GM19023 (cell line): ENCODE measurements around the gene DCDC1.

Experiments
- ATAC-seq: cut with Tn5 transposase; IDR thresholded peaks from one replicate; pipeline ENCODE4 v1.9.1; 2021; ENCODE audit warnings: mild to moderate bottlenecking, moderate library complexity; ENCODE audit not compliant: unreplicated experiment

The DCDC1 gene

GRCh38 chr11:30917859-30918478 is 451.6 kb downstream of the DCDC1 start:
- peak; percentile 52 for ATAC-seq

- ATAC-seq: no peak
Measured at GRCh38 chr11:30917266-30917665, 452.3 kb downstream of the DCDC1 start.

GRCh38 chr11:30916764-30917163 is 452.8 kb downstream of the DCDC1 start:
- no peak for ATAC-seq

- ATAC-seq: no peak
Measured at GRCh38 chr11:30914143-30914762, 455.3 kb downstream of the DCDC1 start.

GRCh38 chr11:30911247-30911646 is 458.3 kb downstream of the DCDC1 start:
- ATAC-seq: no peak

GRCh38 chr11:30908857-30909256 is 460.7 kb downstream of the DCDC1 start:
- ATAC-seq: no peak

- no peak for ATAC-seq
Measured at GRCh38 chr11:30908272-30908671, 461.3 kb downstream of the DCDC1 start.

- no peak for ATAC-seq
Measured at GRCh38 chr11:30902929-30903328, 466.6 kb downstream of the DCDC1 start.

GRCh38 chr11:30895046-30895445 is 474.5 kb downstream of the DCDC1 start:
- ATAC-seq: no peak

- no peak for ATAC-seq
Measured at GRCh38 chr11:30893318-30893717, 476.2 kb downstream of the DCDC1 start.

GRCh38 chr11:30889143-30889794 is 480.3 kb downstream of the DCDC1 start:
- ATAC-seq: no peak

- no peak for ATAC-seq
Measured at GRCh38 chr11:30879322-30880005, 490.1 kb downstream of the DCDC1 start.

GRCh38 chr11:30878400-30878799 is 491.1 kb downstream of the DCDC1 start:
- no peak for ATAC-seq

GRCh38 chr11:30876663-30877396 is 492.7 kb downstream of the DCDC1 start:
- no peak for ATAC-seq

- no peak for ATAC-seq
Measured at GRCh38 chr11:30876228-30876627, 493.3 kb downstream of the DCDC1 start.

- no peak for ATAC-seq
Measured at GRCh38 chr11:30875806-30876205, 493.7 kb downstream of the DCDC1 start.

GRCh38 chr11:30873924-30874610 is 495.5 kb downstream of the DCDC1 start:
- ATAC-seq: no peak

- ATAC-seq: no peak
Measured at GRCh38 chr11:30868626-30869081, 500.9 kb downstream of the DCDC1 start.

- no peak for ATAC-seq
Measured at GRCh38 chr11:30863209-30863608, 506.3 kb downstream of the DCDC1 start.

GRCh38 chr11:30861531-30861930 is 508.0 kb downstream of the DCDC1 start:
- no peak for ATAC-seq
